Esophagus muscularis mucosa (tissue), 4 donors: ENCODE data around the gene BEST4.

Source experiments
- CTCF ChIP-seq, 3 experiments: fragments of 200-600 bp in 2 of 3; fragments of 450-650 bp in 1 of 3; sonication (generic) in 2 of 3; IDR thresholded peaks; one replicate each; pipeline ENCODE4 v1.5.1; 2017 to 2019; ENCODE audit warnings: antibody characterized with exemption in 3 of 3, mild to moderate bottlenecking in 2 of 3, moderate library complexity in 1 of 3
- EP300 ChIP-seq: sonication (generic); formaldehyde crosslinking; IDR thresholded peaks from one replicate; pipeline ENCODE4 v1.6.1; 2017; ENCODE audit warnings: antibody characterized with exemption
- POLR2A ChIP-seq: fragments of 450-650 bp; IDR thresholded peaks from one replicate; pipeline ENCODE4 v1.6.1; 2017; ENCODE audit warnings: antibody characterized with exemption, moderate library complexity, mild to moderate bottlenecking, low read depth
- POLR2AphosphoS5 ChIP-seq, 2 donors: sonication (generic); formaldehyde crosslinking; IDR thresholded peaks; one replicate each; pipeline ENCODE4 v1.6.1; 2017; ENCODE audit warnings: antibody characterized with exemption in 2 of 2

GRCh38 chr1:44785029-44785380, 3.0 kb downstream of the BEST4 start:
- no peak for TF ChIP-seq CTCF (IDR thresholded peaks at IDR 0.05)
- TF ChIP-seq EP300, result no peak
- no peak for TF ChIP-seq POLR2A
- TF ChIP-seq POLR2AphosphoS5 (IDR thresholded peaks at IDR 0.05), result no peak
